Peyer's patch (tissue), 4 donors: Measurements from ENCODE around the gene SLC25A34.

ENCODE experiments used
- CTCF ChIP-seq, 6 experiments: fragments of 450-650 bp in 4 of 6; fragments of 200-600 bp in 2 of 6; sonication (generic) in 1 of 6; IDR thresholded peaks; one replicate each; pipeline ENCODE4 v1.5.1; 2017 to 2019; ENCODE audit warnings: antibody characterized with exemption in 6 of 6, mild to moderate bottlenecking in 3 of 6, moderate library complexity in 1 of 6
- POLR2A ChIP-seq, 2 donors: fragments of 450-650 bp; IDR thresholded peaks; one replicate each; pipeline ENCODE4 v1.5.1; 2017; ENCODE audit warnings: antibody characterized with exemption in 2 of 2, mild to moderate bottlenecking in 2 of 2, moderate library complexity in 2 of 2

GRCh38 chr1:15701784-15702183 lies 34.3 kb upstream of the SLC25A34 start:
- TF ChIP-seq CTCF (IDR thresholded peaks at IDR 0.05) = no peak
- TF ChIP-seq POLR2A (IDR thresholded peaks at IDR 0.05) = no peak
